Measurements from ENCODE around the gene RIT1.

GRCh38 chr1:155950829-155951228 is 39.7 kb upstream of the RIT1 start:
- no peak for TF ChIP-seq EP300 (IDR thresholded peaks at IDR 0.05)
- TF ChIP-seq CTCF (IDR thresholded peaks at IDR 0.05), result no peak
- TF ChIP-seq POLR2A (IDR thresholded peaks at IDR 0.05), result no peak
